PC-3 (cell line): ENCODE measurements around the gene GCGR. TPM values are rescaled to one million over a fixed set of nuclear protein-coding genes. Genes with fewer than 3 reads are reported as not detected.

Experiments used
- ATAC-seq: fragments of 200-7000 bp; cut with Tn5 transposase; 2 replicates; pipeline ENCODE4 v1.9.1; 2020; ENCODE audit warnings: mild to moderate bottlenecking, moderate library complexity
- Bru-seq: library from RNA; stranded (reverse); fragments of 400-500 nt; gene quantifications from one replicate; lab custom pipeline; 2021; lab: Mats Ljungman, UMichigan
- BruChase-seq, 2 experiments: library from RNA; stranded (reverse); fragments of 400-500 nt; gene quantifications; one replicate each; lab custom pipeline; 2021; lab: Mats Ljungman, UMichigan
- BruUV-seq: library from RNA; stranded (reverse); fragments of 400-500 nt; replicated peaks from 2 replicates; lab custom pipeline; 2021; lab: Mats Ljungman, UMichigan
- CTCF ChIA-PET: fragments of 300-600 bp; sonication (Branson Sonifier 250); formaldehyde crosslinking; loops from one replicate; lab custom pipeline; 2022; ENCODE audit warnings: antibody characterized with exemption; lab: Charles Lee
- POLR2A ChIA-PET: fragments of 300-600 bp; sonication (Branson Sonifier 250); formaldehyde crosslinking; loops from one replicate; lab custom pipeline; 2022; ENCODE audit warnings: antibody characterized with exemption; ENCODE audit not compliant: unreplicated experiment; lab: Charles Lee
- DNase-seq: peaks from one replicate; pipeline ENCODE4 v3.0.0-alpha.2; 2015
- H2AFZ ChIP-seq: fragments of 300-600 bp; sonication (generic); 2 replicates; pipeline ENCODE4 v1.6.0; 2016; ENCODE audit warnings: antibody characterized with exemption, low read length
- H3F3A ChIP-seq: fragments of 300-600 bp; sonication (generic); one replicate; pipeline ENCODE4 v1.6.0; 2017; ENCODE audit warnings: antibody characterized with exemption, low read length, control low read depth, mild to moderate bottlenecking; ENCODE audit not compliant: unreplicated experiment
- H3K27ac ChIP-seq: fragments of 300-600 bp; sonication (generic); 2 replicates; pipeline ENCODE4 v1.5.1; 2016; ENCODE audit warnings: mild to moderate bottlenecking, low read length
- H3K27me3 ChIP-seq: fragments of 300-600 bp; sonication (generic); 2 replicates; pipeline ENCODE4 v1.6.1; 2016; ENCODE audit warnings: low read length, mixed read lengths
- H3K36me3 ChIP-seq: fragments of 300-600 bp; sonication (generic); 2 replicates; pipeline ENCODE4 v1.6.1; 2016; ENCODE audit warnings: low read depth, mixed run types, low read length, mixed read lengths
- H3K4me1 ChIP-seq: fragments of 300-600 bp; sonication (generic); 2 replicates; pipeline ENCODE4 v1.5.1; 2016; ENCODE audit warnings: low read length; ENCODE audit not compliant: insufficient read depth
- H3K4me2 ChIP-seq: fragments of 300-600 bp; sonication (generic); 2 replicates; pipeline ENCODE4 v1.6.0; 2016; ENCODE audit warnings: low read length
- H3K4me3 ChIP-seq: fragments of 300-600 bp; sonication (generic); 2 replicates; pipeline ENCODE4 v1.5.1; 2016; ENCODE audit warnings: mild to moderate bottlenecking, low read length, mixed read lengths
- H3K79me2 ChIP-seq: fragments of 300-600 bp; sonication (generic); 2 replicates; pipeline ENCODE4 v1.6.1; 2017; ENCODE audit warnings: low read length, mixed read lengths
- H3K9ac ChIP-seq: fragments of 300-600 bp; sonication (generic); 2 replicates; pipeline ENCODE4 v1.6.0; 2016; ENCODE audit warnings: mild to moderate bottlenecking, low read length
- H3K9me2 ChIP-seq: fragments of 300-600 bp; sonication (generic); replicated peaks from 2 replicates; pipeline ENCODE4 v1.6.1; 2016; ENCODE audit warnings: mixed run types, low read length, mixed read lengths
- H3K9me3 ChIP-seq: fragments of 300-600 bp; sonication (generic); 2 replicates; pipeline ENCODE4 v1.6.1; 2016; ENCODE audit warnings: low read length, mixed read lengths
- H4K20me1 ChIP-seq: fragments of 300-600 bp; sonication (generic); 2 replicates; pipeline ENCODE4 v1.6.1; 2016; ENCODE audit warnings: low read length, mixed read lengths
- EZH2 ChIP-seq: fragments of 300-600 bp; sonication (generic); IDR thresholded peaks from one replicate; pipeline ENCODE4 v1.6.1; 2017; ENCODE audit warnings: antibody characterized with exemption, mild to moderate bottlenecking, low read length; ENCODE audit not compliant: unreplicated experiment
- EZH2phosphoT487 ChIP-seq: fragments of 300-600 bp; sonication (generic); IDR thresholded peaks from 2 replicates; pipeline ENCODE4 v1.6.1; 2018; ENCODE audit warnings: mild to moderate bottlenecking, antibody characterized with exemption, low read length, borderline replicate concordance
- intact Hi-C: fragments of 100-400 bp; cut with micrococcal nuclease; formaldehyde crosslinking; loops from 2 replicates; pipeline ENCODE4 v1.9.0; 2023
- long read RNA-seq: library from polyadenylated mRNA; unstranded; transcript quantifications from one replicate; pipeline ENCODE4 v2.0.0, GENCODE V29; 2021; ENCODE audit not compliant: unreplicated experiment
- total RNA-seq: library from RNA; depleted of rRNA; stranded (reverse); fragments of >200 nt; gene quantifications from 2 replicates; pipeline ENCODE4 v1.2.3, GENCODE V29; 2014; rRNA removed
- TF ChIP-seq, protein P1 (sequence below): fragments of 300-600 bp; sonication (generic); conservative IDR thresholded peaks from 2 replicates; pipeline ENCODE4 v1.5.1; 2017; ENCODE audit warnings: antibody characterized with exemption, low read depth, mild to moderate bottlenecking, low read length

The GCGR gene
- total RNA-seq = 0.11 TPM in 1 of 2 replicates, not detected in the other
- percentile 14 among the genes with signal in this experiment for Bru-seq, nascent RNA
- percentile 23 among the genes with signal in this experiment for BruChase-seq, experiment 1, labeled RNA remaining after a 6-hour chase
- BruChase-seq, experiment 2, labeled RNA remaining after a 2-hour chase = percentile 10 among the genes with signal in this experiment
- long read RNA-seq = 0 reads

DNA sequence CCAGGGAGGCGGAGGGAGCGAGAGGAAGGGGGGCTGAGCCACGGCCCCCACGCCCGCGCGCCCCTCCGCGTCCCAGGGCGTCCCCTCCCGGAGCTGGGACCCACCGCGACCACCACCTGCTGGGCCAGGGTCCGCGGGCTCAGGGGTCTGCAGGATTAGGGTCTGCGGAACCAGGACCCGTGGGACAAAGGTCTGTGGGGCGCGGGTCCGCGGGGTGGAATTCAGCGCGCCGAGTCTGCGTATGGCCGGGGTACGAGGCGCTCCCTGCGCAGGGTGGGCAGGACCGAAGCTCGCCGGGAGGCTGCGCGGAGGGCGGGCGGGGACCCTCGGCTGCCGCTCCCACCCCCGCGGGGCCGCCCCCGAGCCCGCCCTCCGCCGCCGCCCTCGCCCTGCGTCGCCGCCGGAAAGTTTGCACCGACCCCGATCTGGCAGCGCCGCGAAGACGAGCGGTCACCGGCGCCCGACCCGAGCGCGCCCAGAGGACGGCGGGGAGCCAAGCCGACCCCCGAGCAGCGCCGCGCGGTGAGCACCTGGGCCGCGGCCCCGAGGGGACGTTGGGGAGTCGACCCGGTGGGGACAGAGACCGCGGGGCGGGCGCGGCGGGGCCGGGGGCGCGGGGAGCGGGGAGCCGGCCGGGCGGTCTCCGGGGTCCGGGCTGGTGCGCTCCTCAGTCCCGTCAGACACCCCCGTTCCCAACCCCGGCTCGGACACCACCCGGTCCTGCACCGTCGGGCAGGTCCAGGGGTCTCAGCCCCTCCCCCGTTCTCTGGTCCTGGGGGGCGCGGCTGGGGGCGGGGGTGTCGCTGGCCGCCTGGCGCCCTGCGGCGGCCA, at the start of gene GCGR:
GCGR (plus strand) TSS at position 423 of the 831 bp plus-strand sequence. CDS start 4,869 bp downstream, outside the sequence.
- intact Hi-C loops = no loop called here
- H3K4me3 ChIP-seq = no peak within 1 kb of the TSS
- no peaks in the 10 kb centered on the region for H3K36me3 ChIP-seq
- no TSS peak for BruUV-seq
- H3K4me1 ChIP-seq = no peaks in the 10 kb centered on the region
- H3K79me2 ChIP-seq = no peaks in the 10 kb centered on the region
- H2AFZ ChIP-seq = no peak within 1 kb of the TSS
- no peaks in the 10 kb centered on the region for H3K9me3 ChIP-seq
- ChIA-PET CTCF (no interaction called here), POLR2A (no interaction called here)
- no peak within 1 kb of the TSS for H3K4me2 ChIP-seq
- H3K27ac ChIP-seq = no peak within 1 kb of the TSS
- H3K9ac ChIP-seq = no peak within 1 kb of the TSS
- H3K9me2 ChIP-seq = no peaks in the 10 kb centered on the region
- no peak for ATAC-seq
- H3K27me3 ChIP-seq = peaks cover 57% of the 10 kb centered on the region
- TF ChIP-seq EZH2 (no peak), EZH2phosphoT487 (no peak)
- TF ChIP-seq, protein P1, sequence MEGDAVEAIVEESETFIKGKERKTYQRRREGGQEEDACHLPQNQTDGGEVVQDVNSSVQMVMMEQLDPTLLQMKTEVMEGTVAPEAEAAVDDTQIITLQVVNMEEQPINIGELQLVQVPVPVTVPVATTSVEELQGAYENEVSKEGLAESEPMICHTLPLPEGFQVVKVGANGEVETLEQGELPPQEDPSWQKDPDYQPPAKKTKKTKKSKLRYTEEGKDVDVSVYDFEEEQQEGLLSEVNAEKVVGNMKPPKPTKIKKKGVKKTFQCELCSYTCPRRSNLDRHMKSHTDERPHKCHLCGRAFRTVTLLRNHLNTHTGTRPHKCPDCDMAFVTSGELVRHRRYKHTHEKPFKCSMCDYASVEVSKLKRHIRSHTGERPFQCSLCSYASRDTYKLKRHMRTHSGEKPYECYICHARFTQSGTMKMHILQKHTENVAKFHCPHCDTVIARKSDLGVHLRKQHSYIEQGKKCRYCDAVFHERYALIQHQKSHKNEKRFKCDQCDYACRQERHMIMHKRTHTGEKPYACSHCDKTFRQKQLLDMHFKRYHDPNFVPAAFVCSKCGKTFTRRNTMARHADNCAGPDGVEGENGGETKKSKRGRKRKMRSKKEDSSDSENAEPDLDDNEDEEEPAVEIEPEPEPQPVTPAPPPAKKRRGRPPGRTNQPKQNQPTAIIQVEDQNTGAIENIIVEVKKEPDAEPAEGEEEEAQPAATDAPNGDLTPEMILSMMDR = no peak
- no peaks in the 10 kb centered on the region for H4K20me1 ChIP-seq
- DNase-seq = no peak
- no peaks in the 10 kb centered on the region for H3F3A ChIP-seq

- H3K4me1 ChIP-seq = no peaks in the 10 kb centered on the region
- CTCF ChIA-PET = no interaction called here
- H3K4me3 ChIP-seq = no peak overlapping the region
- no peak for TF ChIP-seq EZH2
- TF ChIP-seq, protein P1 = no peak
- TF ChIP-seq EZH2phosphoT487 = no peak
- no peaks in the 10 kb centered on the region for H4K20me1 ChIP-seq
- intact Hi-C loops = no loop called here
- H3K9ac ChIP-seq = no peak overlapping the region
- H3K9me3 ChIP-seq = no peaks in the 10 kb centered on the region
- no peak overlapping the region for H3K4me2 ChIP-seq
- no peak overlapping the region for H2AFZ ChIP-seq
- no TSS peak for BruUV-seq
- POLR2A ChIA-PET = no interaction called here
- no peaks in the 10 kb centered on the region for H3K27me3 ChIP-seq
- no peak for ATAC-seq
- H3K36me3 ChIP-seq = no peaks in the 10 kb centered on the region
- H3K79me2 ChIP-seq = no peaks in the 10 kb centered on the region
- H3K27ac ChIP-seq = no peak overlapping the region
- DNase-seq = no peak
- no peaks in the 10 kb centered on the region for H3K9me2 ChIP-seq
- H3F3A ChIP-seq = no peaks in the 10 kb centered on the region
Measured at GRCh38 chr17:81792675-81793615, 11.0 kb upstream of the GCGR start.
